ENCODE results near the gene IQSEC1. TPM values are rescaled to one million over a fixed set of nuclear protein-coding genes. Genes with fewer than 3 reads are reported as not detected.
A peak's percentile ranks its signal among the peaks of the same experiment; 100 is the strongest.

Gene IQSEC1
- total and polyA plus RNA-seq, 9 of the 15 experiments (the other 6 are each of a cell fraction or from before 2014, with no cell fraction given) = 0.56 to 39.0 (median 6.8) TPM

GRCh38 chr3:12999147-13000140, 73.8 kb downstream of the IQSEC1 start (continued):
- TF ChIP-seq STAT6 (CRISPR knock-in tag; IDR thresholded peaks at IDR 0.05) (peak; percentile 83; the same call in 1 of the 2 replicates), ZNF740 (CRISPR knock-in tag; IDR thresholded peaks at IDR 0.05) (no peak), ZNF740 (tag; IDR thresholded peaks at IDR 0.05) (no peak), BRD4 (IDR thresholded peaks at IDR 0.05) (no peak), HDAC6 (IDR thresholded peaks at IDR 0.05; ENCODE audit: low read depth, low read length) (no peak), ZBTB9 (CRISPR knock-in tag; IDR thresholded peaks at IDR 0.05) (peak; percentile 30; the same call in 1 of the 2 replicates), NCOR1 (IDR thresholded peaks at IDR 0.05) (peak; percentile 80), ZFP91 (CRISPR knock-in tag; IDR thresholded peaks at IDR 0.05) (no peak), GABPA (tag; conservative IDR thresholded peaks at IDR 0.05; ENCODE audit: low read depth) (no peak; the same call in none of the 2 replicates), NFRKB (IDR thresholded peaks at IDR 0.05; ENCODE audit: low read depth) (peak; percentile 91), TCF7L2 (IDR thresholded peaks at IDR 0.05; ENCODE audit: low read depth, low read length) (peak; percentile 91), CBX3 (IDR thresholded peaks at IDR 0.05; ENCODE audit: borderline replicate concordance in 1 of 2, low read length in 2 of 2) (no peak; a peak in 1 of 3 replicates), SNRNP70 (optimal IDR thresholded peaks at IDR 0.05; ENCODE audit: low read depth, low read length) (no peak), TRIM25 (IDR thresholded peaks at IDR 0.05; ENCODE audit: borderline replicate concordance) (no peak), GABPB1 (CRISPR knock-in tag; IDR thresholded peaks at IDR 0.05) (no peak), BACH1 (tag; IDR thresholded peaks at IDR 0.05) (no peak; the same call in 1 of the 2 replicates), FOXJ2 (tag; IDR thresholded peaks at IDR 0.05) (peak; percentile 86), EGR1 (conservative IDR thresholded peaks at IDR 0.05) (peak; percentile 96), FOXJ3 (CRISPR knock-in tag; IDR thresholded peaks at IDR 0.05) (no peak)
